Activated CD4-positive, alpha-beta T cell treated with anti-CD3 and anti-CD28 coated beads, Interleukin-10, Interleukin-2, amounts not matched to agents 100 ng/mL and 50 ng/mL, durations not matched to agents 16 hours and 8 hours (primary cell): ENCODE results near the gene AKAP13.
A peak's percentile ranks its signal among the peaks of the same experiment; 100 is the strongest.
"Not testable (repeated sequence)": the region's sequence is repeated elsewhere in the genome, so short reads cannot be mapped to it uniquely, and the experiment has no call there.

Experiments
- DNase-seq: peaks from one replicate; pipeline ENCODE4 v3.0.0-alpha.2; 2020

Gene AKAP13

DNA sequence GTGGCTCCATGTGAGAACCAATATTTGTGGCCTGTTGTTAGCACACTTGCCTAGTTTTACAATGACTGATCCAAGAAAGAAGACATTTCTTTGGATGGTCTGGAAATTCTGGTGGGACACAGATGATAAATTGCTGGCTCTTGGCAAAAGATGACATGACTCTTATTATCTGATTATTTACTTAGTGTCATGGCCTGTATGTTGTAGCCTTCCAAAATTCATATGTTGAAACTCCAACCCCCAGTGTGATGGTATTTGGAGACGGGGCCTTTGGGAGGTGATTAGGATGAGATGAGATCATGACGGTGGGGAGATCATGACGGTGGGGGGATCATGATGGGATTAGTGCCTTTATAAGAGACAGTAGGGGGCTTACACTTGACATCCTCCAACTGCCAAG, 30.0 kb upstream of the AKAP13 start:
- DNase-seq = no peak

DNA sequence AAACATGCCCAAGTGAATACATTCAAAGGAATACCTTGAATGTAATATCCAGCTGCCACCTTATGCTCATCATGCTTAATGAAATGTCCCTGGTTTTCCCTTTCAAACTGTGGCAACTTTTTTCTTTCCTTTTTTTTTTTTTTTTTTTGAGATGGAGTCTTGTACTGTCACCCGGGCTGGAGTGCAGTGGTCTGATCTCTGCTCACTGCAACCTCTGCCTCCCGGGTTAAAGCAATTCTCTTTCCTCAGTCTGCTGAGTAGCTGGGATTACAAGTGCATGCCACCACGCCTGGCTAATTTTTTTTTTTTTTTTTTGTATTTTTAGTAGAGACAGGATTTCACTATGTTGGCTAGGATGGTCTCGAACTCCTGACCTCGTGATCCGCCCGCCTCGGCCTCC, 28.9 kb upstream of the AKAP13 start:
- DNase-seq = not testable (repeated sequence)

DNA sequence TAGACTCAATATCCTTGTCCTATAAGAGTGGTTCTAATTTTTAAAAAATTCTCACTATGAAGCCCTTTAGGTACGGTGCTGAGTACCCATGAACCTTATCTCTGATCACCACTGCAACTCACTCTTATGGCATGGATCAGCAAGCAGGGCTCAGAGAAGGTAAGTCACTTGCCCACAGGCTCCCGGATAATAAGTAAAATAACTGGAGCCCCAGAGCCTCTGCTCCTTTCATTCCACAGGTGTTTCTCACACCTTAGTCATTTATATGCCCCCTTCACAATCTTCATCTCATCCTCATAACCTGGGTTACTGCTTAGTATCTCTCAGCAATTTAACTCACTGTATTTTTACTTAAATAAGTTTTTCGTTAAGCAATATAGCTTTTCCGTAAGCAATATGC, 28.4 kb upstream of the AKAP13 start:
- no peak for DNase-seq

DNA sequence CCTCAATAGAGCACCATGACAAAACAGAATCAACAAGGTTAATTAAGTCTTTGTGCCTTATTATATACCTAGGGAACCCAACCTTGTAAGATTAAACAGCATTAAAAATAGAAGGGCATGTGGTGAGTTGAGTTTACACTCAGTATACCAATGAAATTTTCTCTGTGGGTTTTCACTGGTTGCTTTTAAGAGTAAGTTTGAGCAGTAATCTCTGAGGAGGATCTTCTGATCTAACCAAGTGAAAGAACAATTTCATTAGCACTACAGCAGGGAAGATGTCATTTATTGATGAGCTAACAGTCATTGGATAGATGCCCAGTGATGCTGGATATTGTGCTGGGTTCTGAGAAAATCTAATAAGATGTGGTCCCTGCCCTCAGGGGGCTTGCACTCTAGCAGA, 26.9 kb upstream of the AKAP13 start:
- DNase-seq = no peak

DNA sequence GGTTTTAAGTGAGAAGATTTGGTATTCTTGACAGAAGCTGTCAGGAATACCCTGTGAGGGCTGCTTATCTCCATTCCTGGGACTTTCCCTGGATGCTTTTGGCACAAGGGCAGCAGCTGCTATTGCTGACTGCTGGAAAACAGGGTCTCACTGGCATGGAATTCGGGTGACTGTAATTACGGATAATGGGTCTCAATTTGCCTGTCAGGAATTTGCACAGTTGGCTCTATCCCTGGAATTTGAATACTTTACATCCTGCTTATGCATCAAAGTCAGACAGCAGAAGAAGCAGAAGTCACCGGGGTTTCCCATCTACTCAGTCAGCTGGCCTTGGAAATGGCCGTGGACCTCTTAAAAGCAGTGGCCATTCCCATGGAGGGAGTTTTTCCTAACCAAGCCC, 25.9 kb upstream of the AKAP13 start:
- no peak for DNase-seq

DNA sequence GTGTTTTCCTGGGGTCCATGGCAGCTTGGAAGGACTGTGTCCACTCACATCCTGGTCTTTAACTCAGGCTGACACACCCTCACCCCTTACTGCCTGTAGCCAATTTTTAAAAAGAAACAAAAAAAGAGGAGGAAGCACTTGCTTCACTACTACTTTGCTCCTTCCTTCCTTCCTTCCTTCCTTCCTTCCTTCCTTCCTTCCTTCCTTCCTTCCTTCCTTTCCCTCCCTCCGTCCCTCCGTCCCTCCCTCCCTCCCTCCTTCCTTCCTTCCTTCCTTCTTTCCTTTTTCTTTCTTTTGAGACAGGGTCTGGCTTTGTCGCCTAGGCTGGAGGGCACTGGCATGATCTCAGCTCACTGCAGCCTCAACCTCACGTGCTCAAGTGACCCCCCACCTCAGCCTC, 25.5 kb upstream of the AKAP13 start:
- no peak for DNase-seq

DNA sequence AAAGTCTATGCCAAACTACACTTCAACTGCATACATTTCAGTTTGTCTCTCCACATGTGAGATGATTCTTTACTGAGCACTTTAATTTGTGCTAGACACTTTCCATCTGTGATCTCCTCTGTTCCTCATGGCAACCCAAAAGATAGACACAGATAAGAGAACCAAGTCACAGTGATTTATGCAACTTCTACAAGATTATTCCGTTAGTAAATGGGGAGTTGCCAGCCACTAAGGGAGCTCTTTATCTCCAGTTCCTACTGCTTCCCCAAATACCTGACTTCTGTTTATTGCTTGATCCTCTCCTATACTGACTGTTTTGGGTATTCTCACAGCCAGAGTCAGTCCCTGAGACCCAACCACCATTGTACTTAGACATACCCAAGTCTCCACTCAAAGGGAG, 24.1 kb upstream of the AKAP13 start:
- DNase-seq = no peak

DNA sequence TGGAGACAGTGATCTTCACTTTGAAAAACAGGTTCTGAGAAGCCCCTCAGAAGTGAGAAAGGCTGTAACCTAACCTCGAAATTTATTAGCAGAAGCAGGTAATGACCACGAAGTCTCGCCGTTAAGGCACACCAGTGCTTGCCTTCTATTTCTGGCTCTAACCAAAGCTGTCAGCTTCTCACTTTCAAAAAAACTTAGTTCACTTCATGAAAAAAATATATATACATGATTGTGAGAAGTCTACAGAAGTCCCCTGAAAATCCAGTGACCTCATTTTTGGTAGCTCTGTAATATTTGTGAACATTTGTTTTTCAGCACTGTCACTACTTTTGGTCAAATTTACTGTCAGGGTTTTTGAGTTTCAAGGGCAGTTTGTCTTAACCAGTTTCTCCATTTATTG, 19.1 kb upstream of the AKAP13 start:
- DNase-seq = no peak

DNA sequence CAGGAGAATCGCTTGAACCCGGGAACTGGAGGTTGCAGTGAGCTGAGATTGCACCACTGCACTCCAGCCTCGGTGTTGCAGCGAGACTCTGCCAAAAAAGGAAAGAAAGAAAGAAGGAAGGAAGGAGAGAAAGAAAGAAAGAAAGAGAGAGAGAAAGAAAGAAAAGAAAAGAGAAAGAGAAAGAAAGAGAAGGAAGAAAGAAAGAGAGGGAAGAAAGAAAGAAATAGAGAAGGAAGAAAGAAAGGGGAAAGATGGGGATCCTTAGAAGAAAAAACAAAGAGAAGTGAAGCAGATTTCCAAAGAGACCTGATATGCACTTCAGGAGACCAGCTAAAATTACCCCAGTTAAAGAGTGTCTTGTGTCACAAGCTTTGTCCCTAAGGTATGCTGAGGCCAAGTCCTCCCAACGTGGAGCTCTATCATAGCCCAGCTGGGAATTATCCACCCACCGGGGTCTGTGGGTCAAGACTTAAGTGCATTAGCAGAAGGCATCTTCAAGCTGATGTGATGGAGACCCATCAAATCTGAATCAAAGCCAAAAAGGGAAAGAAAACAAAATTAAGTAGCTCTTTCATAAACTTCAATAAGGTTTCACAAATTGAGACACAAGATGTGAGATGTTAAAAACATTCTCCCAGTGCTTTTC, 17.8 kb upstream of the AKAP13 start:
- no peak for DNase-seq

DNA sequence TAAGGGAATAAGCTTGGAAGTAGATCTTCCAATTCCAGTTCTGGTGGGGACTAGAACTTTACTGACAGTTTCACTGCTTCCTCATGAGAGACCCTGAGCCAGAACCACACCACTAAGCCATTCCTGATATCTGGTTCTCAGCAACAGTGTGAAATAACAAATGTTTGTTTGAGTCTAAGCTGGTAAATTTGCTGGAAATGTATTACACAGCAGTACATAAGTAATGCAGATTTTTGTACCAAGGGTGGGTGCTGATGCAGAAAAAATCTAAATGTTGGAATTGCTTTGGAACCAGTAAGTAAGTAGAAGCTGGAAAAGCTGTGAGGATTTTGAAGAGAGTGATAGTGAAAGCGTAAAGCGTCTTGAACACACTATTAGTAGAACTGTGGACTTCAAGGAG, 14.4 kb upstream of the AKAP13 start:
- DNase-seq = no peak

DNA sequence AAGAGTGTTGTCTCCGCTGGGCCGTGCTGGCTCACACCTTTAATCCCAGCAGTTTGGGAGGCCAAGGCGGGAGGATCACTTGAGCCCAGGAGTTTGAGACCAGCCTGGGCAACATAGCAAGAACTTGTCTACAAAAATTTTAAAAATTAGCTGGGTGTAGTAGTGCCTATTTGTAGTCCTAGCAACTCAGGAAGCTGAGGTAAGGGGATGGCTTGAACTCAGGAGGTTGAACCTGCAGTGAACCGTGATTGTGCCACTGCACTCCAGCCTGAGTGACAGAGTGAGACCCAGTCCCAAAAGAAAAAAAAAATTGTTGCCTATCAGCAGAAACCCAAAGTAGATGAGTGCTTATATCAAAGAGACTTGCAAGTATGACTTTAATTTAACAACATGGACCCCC, 12.7 kb upstream of the AKAP13 start:
- no peak for DNase-seq

DNA sequence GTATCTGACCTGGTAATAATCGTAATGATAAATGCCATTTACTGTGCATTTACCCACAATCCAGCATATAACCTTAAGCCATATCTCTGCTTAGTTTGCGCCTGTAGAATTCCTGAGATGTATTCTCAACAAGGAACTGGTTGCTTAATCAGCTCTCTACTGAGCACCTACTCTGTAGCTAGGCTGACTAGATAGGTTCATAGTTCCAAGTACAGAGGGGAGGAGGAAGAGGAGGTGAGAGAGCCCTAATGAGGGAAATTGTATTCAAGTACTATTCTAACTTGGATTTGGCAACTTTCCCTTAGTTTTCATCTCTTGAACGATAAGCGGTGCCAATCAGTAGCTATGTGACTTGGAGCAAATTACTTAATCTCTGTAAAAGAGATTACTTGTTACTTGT, 5.6 kb upstream of the AKAP13 start:
- no peak for DNase-seq

DNA sequence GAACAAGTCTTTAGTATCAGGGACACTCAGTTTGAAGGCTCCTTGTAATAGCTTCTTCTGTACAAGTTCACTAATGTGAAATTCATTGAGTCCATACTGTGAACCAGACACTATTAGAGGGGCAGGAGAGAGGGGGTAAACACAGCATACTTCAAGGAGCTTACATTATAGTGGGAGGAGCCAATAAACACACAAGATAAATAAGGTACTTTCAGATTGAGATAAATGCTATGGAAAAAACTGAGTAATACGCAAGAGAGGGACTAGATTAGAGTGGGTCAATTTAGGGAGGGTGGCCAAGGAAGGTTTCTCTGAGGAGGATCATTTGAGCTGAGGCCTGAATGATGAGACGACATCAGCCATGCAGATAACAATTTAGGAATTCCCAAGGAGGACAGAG, 3.1 kb upstream of the AKAP13 start:
- peak; percentile 52 for DNase-seq

DNA sequence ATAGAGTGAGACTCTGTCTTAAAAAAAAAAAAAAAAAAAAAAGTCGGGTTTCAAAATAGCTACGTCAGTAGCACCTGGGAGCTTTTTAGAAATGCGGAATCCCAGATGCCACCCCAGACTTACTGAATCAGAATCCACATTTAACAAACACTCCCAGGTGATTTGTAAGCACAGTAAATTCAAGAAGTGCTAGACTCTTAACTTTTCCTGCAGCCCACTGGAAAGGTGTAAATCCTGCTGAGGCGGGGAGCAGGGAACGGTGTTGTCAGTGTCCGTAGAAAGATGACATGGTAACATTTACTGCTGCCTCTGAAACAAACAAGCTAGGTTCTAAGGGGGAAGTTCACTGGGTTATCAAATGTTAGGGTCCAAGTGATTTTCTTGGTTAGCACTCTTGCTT, 2.4 kb upstream of the AKAP13 start:
- DNase-seq = no peak

DNA sequence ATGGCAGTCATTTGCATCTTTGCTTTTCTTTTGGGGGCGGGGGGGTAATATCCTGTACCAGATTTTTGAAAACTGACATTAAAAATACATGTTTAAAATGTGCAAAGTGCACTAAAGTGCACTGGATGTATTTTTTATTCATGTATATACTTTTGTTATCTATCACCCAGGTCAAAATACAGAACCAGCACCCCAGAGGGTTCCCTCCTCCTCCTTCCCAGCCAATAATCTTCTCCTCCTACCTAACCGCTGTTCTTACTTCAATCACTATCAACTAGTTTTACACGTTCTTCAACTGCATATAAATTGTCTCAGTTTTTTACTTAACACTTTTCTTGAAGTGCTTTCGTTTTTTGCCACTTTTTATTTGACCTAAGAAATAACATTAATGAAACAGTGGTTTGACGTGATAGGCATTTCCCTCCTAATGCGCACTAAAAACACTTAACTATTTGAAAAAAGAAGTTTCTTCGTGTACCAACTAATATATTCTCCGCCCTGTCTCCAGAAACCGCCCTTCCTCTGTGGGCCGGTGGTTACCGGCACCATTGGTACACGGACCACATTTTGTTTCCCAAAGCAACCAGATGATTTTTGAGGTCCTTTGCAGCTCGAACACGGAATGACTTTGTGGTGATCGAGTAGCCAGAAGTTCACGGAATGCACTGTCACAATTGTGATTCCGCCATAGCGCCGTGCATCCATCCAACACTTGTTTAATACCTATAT, 836 bp upstream of the AKAP13 start:
- peak; percentile 79 for DNase-seq

DNA sequence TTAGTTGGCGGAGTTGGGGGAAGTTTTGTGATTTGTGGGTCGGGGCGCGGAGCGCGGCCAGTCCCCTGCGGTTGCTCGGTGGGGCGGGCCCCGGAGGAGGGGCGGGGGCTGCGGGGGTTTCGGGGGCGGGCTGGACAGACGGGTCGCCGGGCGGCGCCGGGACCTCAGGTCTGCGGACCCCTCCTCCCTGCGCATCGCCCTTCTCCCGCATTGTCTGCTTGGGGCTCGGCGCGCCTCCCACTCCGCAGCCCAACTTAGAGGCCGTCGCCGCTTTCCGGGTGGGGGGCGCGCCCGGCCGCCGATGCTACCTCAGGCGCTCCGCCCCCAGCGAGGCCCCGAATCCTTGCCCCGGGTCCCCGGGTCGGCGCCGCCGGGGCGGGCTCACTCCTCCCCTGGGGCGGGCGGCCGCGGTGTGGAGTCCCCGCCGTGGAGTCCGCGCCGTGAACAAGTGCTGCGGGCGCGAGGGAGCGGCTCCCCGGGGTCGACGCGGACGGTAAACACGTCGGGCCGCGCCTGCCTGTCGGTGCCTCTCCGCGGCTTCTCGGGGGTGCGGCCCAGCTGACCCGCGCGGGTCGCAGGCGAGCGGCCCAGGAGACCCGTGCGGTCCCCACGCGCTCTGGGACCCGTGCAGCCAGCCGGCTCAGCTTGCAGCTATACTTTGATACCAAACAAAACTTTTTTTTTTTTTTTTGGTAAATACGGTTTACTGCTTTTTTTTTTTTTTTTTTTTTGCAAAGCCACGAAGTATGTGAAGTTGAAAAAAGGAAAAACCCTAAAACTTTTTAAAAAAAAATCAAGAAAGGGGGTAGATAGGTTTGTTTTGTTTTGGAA, 624 bp downstream of the AKAP13 start:
- peak; percentile 57 for DNase-seq

DNA sequence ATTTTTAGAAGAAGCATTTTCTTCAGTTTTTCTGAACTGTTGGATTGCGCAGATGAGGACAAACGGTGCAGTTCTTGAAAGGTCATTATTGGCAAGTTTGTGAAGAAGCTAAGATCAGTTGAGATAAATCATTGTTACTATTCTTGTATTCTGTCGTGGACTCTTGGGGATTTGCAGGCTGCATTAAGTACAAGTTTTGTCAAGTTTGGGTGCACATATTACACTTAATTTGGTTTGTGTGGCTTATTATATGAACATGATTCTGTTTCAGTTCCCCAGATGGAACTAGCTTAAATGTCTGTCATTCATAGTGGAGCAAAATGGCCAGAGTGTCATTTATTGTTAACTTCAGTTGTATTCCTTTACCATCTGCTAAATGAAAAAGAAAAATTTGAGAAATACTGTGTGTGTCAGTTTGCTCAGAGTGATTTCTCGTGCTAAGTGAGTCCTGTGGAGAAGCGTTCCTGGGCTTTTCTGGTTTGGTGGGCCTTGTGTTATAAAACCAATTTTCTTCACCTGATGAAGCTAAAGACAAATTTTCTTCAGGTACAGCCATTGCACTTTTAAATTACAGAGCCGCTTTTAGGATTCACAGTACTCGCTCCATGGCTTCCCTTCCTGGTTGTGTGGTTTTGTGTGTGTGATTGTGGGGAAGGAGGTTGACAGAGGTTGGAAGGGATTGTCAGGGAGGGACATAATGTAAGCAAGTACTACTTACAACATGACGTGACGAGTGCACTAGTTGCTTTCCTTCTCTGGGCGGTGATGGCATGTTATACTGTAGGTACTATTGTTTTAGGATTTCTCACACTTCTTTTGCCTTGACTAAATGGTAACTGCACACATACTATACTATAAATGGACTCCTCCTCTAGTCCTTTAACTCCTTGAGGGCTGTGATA, 1.7 kb downstream of the AKAP13 start:
- no peak for DNase-seq

DNA sequence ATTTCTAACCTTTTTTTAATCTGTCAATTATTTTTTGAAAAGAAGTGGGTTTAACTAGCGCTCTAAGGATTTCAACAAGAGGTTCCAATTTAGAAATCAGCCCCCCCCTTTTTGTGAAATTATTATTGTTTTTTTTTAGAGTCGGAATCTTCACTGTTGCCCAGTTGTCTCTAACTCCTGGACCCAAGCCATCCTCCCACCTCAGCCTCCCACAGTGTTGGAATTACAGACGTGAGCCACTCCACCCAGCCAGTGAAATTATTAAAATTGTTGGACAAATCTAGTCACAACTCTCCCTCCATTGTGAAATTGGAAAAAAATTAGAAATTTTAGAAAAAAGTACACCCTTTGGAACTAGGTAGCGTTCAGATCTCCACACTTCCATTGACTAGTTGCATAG, 2.5 kb downstream of the AKAP13 start:
- DNase-seq = no peak

DNA sequence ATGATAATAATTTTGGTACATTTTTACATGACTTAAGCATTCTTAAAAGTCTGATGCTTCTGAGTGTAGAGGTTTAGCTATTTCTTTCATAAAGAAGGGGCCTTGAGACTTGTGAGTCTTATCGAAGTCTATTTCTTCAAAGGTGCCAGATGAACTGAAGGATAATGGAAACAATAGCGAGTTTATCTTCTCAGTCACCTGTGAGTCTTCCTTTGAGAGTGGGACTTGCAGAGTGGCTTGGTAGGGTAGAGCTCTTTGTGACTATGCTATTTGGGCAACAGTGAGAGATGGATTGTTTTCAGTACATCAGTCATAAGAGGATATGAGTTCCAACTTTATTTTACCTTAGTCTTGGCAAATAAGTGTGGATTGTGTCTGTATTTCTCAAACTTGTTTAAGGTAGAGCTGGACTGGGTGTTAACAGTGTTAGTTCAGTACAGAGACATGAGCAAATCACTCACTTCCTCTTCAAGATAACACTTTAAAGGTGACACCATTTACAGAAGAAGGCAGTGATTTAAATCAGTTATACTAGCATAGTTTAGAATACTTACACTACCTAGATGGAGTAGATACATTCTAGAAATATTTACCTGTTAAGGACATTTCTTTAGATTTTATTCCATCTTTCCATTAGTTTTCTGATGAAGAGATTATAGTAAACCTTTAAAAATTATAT, 3.2 kb downstream of the AKAP13 start:
- DNase-seq = peak; percentile 18

DNA sequence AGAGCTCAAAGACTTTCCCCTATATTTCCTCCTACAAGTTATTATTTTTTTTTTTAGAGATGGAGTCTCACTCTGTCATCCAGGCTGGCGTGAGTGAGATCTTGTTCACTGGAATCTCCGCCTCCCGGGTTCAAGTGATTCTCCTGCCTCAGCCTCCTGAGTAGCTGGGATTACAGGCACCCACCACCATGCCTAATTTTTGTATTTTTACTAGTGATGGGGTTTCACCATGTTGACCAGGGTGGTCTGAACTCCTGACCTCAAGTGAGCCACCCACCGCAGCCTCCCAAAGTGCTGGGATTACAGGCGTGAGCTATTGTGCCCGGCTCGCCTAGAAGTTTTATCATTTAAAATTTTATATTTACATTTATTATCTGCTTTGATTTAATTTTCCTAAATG, 5.9 kb downstream of the AKAP13 start:
- no peak for DNase-seq

DNA sequence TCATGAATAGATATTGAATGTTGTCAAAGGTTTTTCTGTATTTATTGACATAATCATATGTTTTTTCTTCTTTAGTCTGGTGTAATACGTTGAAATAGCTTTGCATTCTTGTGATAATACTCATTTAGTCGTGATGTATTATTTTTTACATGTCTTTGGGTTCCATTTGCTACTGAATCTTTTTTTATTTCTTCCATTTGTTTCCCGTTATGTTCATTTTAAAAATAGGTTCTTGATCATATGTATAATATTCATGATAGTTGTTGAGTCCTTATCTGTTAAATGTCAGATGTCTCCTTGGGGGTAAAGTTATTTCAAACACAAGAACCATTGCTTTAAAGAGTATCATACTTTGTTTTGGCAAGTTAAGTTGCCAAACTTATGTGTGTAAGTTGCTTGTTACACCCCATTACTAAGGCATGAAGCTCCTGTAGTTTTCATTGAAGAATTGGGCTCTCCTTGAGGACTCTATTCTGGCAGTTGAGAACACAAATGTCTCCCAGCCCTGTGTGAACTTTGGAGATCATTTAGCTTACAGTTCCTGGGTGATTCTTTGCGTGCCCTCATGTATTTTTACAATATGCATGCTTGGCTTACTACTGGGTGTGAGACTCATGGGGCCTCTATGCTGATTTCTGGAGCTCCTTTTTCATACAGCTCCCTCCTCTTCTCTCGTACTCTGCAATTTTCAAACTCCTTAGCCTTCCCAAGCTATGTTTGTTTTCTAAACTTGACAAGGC, 8.3 kb downstream of the AKAP13 start:
- DNase-seq = no peak

DNA sequence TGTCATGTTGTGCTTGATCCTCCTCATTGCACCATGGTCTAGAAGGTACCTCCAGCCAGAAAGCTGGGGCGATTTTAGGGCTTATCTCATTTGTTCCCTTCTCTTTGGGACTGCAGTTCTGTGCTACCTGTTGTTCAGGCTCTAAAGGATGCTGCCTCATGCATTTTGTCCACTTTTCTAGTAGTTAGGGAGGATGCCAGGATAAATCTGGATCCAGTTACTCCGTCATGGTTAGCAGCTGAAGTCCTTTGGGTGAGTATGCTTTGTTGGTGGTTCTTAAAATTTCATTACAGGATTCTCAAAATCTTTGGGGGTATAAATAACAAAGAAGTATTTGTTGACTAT, 8.9 kb downstream of the AKAP13 start:
- no peak for DNase-seq
